ENCODE measurements around the gene MOB3A.
"Not testable (repeated sequence)": the region's sequence is repeated elsewhere in the genome, so short reads cannot be mapped to it uniquely, and the experiment has no call there.

MOB3A gene

DNA sequence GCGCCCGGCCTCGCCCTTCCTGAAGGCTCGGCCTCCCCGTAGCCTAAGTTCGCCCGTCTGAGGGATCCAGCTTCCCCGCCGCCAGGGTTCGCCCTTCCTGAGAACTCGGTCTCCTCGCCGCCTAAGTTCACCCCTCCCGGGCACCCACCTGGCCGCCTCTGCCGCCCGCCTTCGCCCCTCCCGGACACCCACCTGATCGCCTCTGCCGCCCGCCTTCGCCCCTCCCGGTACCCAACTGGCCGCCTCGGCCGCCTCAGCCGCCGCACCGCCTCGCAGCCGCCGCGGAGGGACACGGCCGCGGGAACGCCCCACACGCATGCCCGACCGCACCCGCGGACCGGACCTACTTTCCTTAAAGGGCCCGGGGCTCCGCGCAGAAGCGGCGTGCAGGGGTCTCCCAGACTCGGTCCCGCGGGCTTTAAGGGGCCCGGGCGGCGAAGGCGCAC is at the start of gene MOB3A:
TSS of gene MOB3A (minus strand) at position 293 of the 446 bp plus-strand sequence. CDS start 17,766 bp downstream, outside the sequence.
- peak; percentile 86 for DNase-seq (ENCODE audit: low spot score)

DNA sequence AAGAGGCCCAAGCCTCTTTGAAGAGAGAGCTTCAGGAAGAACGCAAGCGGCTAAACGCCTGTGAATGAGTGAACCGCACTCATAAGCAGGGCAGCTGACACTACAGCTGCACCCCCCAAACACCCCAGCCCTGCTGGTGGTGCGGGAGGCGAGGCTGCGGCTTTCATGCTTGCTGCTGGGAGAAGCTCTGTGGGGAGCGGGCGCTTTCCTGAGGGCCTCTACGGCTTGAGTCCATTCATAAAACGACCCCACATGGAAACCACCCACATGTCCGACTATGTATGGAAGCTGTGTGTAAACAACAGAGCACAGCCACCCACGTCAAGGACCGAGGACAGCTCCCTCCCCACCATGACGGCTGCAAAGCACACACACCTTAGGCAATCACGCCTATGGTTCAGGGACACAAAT is 49.7 kb upstream of the MOB3A start:
- DNase-seq (ENCODE audit: low spot score), result no peak

DNA sequence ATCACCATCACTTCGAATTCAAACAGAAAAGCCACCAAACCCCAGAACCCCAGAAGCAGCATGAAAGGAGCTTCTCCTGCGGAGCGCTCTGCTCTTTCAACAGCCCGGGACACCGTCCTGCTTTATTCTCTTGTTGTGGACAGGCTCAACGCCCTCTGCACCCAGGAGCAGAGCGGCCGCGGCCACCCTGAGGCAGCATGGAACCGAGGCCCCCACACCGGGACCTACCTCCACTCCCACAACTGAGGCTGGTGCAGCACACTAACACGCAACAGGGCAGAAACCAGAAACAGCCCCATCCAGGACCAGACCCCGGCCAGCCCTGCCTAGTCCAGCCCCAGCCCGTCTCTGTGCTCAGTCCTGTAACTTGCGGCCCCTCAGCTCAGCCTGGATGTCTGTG is 48.1 kb upstream of the MOB3A start:
- no peak for DNase-seq (ENCODE audit: low spot score)

DNA sequence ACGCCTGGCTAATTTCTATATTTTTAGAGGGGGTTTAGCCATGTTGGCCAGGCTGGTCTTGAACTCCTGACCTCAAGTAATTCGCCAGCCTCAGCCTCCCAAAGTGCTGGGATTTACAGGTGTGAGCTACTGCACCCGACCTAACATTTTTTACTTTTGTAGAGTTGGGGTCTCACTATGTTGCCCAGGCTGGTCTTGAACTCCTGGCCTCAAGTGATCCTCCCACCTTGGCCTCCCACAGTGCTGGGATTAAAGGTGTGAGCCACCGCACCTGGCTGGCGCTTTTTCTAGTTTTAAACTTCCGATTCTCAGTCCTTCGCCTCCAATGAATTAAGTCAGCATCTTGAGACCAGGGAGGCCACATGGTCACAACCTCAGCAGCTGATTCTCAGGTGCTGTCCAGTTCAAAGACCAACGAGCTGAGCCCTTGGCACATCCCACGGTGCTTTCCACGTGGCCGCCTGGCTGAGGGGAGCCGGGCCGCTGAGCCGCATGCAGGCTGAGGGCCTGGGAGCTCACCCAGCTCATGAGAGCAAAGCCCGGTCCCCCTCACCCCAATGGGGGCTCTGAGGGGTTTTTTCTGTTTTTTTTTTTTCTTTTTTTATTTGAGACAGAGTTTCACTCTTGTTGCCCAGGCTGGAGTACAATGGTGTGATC is 46.2 kb upstream of the MOB3A start:
- no peak for DNase-seq (ENCODE audit: low spot score)

DNA sequence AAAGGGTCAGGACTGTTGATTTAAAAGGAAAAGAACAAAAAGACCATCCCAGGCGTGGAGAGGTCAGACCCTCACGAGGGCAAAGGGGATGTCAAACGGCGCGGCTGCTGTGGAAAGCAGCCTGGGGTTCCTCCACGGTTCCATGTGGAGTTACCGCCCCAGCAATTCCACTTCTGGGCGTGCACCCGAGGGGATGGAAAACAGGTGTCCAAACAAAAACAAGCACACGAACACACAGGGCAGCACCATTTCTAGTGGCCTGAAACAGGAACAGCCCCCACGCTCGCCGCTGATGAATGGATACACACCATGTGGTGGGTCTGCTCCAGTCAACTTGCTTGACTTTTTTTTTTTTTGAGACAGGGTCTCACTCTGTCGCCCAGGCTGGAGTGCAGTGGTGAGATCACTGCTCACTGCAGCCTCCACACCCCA is 44.0 kb upstream of the MOB3A start:
- DNase-seq (ENCODE audit: low spot score), result no peak

DNA sequence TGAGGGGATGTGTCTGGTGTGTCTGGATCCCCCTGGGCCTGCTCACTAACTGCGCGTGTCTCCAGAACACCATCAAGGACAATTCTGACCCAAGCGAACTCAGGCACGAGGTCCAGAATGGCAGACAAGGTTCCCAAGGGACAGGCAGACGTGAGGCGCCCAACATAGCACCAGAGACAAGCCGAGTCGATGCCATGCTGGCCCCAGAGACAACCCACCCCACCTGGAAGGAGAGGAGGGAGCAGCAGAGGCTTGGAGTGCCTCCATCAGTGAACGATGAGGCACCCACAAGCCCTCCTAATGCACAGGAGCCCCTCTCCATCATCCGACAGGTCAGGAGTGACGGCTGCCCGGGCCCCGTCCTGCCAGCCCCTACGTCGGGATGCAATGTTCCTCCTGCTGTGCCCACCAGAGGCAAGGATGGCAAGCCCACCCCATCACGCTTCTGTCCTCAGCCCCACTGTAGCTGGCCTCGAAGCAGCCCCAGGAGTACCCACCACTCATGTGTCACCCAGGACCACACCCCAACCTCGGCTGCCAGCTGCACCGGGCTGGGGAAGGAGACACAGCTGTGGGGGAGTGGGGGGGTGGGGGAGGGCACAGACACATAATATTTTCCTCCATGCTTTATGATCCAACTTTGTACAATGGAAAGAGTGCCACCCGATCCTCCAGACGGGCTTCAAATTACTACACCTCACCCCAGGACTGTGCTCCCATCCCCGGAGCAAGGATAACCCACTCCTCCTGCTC is 43.4 kb upstream of the MOB3A start:
- no peak for DNase-seq (ENCODE audit: low spot score)

DNA sequence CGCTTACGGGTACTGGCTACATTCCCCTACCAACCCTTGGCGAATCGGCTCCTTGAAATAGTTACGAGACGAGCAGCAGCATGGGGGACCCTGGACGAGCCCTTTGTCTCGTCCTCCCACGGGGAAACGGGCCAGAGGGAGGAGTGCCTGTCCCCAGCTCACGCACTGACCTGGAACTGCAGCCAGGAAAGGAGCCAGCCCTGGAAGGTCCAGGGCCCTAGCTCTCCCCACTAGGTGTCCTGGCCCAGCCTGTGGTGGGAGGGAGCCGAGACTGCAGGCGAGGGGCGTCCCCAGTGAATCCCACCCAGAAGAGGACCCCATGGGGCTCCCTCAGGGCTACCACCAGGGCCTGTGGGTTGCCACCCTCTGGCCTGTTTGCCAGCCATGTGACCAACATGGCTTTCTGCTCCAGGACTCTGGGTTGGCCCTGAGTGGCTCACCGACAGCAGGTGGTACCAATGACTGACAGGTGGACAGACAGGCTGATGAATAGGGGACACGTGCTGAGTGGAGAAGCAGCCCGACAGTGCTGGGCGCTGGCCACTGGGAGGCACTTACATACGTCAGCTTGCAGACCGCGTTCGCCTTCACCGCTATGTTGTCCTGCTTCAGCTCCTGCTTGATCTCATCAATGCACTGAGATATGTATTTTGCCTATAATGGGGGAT is 42.1 kb upstream of the MOB3A start:
- no peak for DNase-seq (ENCODE audit: low spot score)

DNA sequence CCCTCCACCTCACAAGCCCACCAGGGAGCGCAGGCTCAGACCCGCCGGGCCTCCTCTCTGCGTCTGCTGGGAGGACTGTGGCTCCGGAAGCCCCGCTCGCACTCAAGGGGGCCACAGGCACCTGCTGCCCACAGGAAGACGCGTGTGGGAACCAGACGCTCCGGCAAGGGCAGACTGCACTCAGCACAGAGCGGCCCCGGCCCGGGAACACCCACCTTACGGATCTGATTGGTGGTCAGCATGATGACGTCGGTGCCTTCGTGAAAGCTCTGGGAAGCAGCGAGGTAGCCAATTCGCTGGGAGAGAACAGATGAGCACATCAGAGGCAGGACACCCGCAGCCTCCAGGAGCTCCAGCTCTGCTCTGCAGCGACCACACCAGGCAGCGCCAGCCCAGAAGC is 40.7 kb upstream of the MOB3A start:
- no peak for DNase-seq (ENCODE audit: low spot score)

DNA sequence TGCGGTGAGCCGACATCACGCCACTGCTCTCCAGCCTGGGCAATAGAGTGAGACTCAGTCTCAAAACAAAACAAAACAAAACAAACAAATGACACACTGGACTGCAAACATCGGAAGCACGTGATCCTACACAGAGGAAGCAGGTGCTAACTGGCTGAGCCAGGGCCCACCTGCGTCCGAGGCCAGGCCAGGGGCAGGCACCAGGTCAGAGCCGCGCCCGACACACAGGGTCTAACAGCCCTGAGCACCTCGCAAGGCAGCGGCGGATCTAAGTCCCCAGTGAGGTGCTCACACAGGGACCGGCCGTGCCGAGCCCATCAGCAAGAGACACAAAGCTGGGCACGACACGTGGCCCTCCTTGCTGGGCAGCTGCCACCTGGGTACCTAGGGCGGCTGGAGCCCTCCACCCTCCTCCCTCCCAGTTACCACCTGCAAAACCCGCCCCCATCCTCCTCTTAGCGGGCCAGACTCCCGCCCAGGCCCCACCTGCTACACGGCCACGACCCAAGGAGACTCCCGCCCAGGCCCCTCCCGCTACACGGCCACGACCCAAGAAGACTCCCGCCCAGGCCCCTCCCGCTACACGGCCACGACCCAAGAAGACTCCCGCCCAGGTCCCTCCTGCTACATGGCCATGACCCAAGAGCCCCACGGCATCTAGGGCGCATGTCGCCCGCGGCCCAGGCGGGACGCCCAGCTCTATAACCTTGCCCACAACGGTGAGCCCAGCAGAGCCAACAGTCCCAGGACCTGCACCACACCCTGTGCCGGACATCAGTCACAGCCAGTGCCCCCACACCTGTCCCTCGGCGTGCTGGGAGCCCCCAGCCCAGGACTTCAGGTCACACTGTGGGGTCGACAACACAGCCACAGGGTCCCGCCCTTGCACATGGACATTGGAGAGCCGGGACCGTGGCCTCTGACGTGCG is 39.6 kb upstream of the MOB3A start:
- no peak for DNase-seq (ENCODE audit: low spot score)

DNA sequence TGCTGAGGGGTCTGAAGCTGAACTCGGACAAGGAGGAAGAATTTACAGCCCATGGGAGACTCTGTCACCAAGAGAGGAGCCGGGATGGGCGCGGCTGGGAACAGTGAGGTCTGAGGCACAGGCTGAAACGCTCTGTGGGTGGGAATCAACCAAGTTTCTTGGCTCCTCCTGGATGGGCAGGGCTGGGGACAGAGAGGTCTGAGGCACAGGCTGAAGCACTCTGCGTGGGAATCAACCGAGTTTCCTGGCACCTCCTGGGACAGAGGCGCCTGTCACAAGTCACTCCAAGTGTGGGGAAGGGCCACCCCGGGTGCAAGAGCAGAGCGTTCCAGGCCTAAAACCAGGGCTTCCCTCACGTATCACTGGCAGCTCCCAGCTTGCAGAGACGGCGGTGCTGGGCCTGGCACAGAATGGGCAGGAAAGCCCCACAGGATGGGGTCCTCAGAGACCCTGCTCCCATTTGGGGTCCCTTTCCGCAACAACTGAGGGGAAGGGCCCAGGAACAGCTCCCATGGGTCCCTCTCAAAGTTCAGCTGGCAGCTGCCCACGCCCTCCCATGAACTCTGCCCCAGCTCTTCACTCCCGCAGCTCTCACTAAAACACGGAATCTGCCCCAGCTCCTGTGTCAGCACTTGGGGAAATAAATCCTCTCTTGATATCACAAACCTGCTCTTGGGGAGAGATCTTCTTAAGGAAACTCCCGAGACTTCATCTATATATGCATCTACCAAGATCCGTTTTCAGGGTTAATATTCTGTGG is 36.8 kb upstream of the MOB3A start:
- DNase-seq (ENCODE audit: low spot score), result no peak

DNA sequence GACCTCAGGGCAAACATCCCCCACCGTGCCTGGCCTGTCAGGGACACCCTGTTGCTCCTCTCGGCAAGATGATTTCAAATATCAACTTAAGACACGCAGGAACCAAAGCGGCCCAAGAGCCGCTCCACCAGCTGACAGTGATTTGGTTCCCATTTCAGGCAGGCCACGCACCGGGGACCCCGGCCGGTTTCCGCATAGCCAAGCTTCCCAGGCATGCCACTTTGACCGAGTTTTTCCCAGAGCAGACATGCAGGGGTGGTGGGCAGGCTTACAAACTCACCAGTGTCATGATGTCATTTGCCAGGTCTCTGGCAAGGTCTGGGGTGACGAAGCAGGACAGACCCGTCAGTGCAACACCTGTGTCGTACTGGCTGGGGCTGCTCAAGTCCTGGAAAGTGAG is 36.1 kb upstream of the MOB3A start:
- DNase-seq (ENCODE audit: low spot score), result no peak

DNA sequence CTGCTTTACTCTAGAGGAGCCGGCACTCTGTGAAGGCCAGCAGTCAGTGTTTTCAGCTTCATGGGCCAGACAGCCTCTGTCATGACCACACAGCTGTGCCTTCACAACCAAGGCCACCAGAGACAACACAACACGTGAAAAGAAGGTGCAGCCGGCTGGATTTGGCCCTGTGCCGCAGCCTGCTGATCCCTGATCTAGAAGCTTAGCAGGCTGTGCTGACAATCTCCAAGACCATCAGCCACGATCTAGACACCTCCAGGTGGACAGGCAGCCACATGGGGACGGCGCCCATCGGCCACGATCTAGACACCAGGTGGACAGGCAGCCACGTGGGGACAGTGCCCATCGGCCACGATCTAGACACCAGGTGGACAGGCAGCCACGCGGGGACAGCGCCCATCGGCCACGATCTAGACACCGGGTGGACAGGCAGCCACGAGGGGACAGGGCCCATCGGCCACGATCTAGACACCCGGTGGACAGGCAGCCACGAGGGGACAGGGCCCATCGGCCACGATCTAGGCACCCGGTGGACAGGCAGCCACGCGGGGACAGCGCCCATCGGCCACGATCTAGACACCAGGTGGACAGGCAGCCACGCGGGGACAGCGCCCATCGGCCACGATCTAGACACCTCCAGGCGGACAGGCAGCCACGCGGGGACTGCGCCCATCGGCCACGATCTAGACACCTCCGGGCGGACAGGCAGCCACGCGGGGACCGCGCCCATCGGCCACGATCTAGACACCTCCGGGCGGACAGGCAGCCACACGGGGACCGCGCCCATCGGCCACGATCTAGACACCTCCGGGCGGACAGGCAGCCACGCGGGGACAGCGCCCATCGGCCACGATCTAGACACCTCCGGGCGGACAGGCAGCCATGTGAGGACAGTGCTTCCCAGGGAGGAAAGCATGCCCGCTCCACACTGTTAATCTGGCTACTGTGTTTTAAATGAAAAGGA is 35.2 kb upstream of the MOB3A start:
- not testable (repeated sequence) for DNase-seq (ENCODE audit: low spot score)

DNA sequence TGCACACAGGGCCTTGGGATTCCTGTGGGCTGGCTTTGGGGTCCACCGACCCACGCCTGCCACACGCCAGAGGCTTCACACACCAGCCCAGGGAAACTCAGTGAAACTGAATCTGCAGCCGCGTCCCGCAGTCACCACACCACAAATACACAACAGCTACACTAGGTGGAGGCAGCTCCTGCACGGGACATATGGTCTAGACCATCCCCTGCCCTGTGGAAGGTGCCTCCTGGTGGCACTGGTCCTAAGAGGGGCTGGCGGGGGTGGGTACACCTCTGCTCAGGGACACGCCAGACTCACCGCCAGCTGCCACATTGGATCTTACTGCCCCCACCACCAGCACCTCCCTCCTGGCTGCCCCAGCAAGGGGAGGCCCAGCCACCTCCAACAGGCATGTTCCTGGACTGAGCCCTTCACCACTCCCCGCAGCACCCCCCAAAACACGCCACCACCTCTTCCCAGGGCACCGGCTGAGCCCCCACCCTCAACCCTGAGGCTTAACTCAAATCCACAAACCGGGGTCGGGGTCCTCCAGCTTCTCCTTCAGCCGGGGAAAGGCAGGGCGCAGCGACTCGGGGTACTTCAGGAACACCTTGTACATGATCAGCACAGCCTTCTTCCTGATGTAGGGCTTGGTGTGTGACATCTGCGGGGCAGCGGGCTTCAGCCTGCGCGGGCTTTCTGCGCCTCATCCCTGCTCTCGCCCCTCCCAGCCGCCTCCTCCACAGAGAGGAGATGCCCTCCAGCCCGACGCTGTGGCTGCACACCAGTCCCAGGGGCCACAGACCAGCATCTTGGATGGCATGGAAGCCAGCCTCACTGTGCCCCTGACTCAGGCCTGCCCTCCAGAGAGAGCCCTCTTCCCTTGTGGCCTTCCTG is 34.0 kb upstream of the MOB3A start:
- DNase-seq (ENCODE audit: low spot score), result no peak

DNA sequence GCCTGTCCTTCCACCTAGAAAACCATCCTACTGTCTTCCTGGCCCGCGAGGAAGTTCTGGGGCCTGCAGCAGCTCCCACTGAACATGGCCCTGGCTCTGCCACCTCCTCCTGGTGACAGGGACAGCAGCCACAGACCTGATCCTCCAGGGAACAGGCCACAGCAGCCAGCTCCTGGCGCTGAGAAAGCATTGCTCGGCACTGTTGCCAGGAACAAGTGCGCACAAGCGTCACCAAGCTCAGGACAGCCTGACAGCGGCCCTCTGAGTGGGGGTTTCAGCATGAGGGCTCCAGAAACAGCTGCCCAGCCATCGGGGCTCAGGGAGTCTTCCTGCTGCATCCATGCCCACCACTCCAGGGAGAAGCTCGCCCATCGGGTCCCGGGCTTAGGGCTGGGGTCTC is 33.4 kb upstream of the MOB3A start:
- no peak for DNase-seq (ENCODE audit: low spot score)

DNA sequence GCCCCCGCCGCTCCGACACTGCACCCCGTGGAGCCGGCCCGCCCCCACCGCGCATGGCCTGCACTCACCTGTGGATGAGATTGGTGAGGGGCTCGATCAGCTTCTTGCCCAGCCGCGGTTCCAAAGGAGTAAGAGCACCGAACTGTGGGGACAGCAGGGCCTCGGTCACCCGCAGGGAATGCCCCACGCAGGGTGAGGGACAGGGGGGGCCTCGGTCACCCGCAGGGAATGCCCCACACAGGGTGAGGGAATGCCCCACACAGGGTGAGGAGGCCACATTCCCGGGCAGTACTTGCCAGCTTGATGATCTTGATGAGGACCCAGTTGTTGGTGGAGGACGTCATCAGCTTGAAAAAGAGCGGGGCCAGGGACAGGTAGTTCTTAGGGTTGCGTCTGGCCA is 32.9 kb upstream of the MOB3A start:
- DNase-seq (ENCODE audit: low spot score), result no peak

DNA sequence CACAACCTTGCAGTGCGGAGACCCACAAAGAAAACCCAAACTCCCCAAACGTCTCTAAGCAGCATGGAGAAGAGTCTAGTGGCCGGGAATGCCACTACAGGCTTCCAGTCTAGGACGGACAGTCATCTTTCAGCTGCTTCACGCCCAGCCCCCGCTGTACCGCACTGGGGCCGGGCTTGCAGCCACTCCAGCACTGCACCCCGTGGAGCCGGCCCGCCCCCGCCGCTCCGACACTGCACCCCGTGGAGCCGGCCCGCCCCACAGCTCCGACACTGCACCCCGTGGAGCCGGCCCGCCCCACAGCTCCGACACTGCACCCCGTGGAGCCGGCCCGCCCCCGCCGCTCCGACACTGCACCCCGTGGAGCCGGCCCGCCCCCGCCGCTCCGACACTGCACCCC is 32.1 kb upstream of the MOB3A start:
- DNase-seq (ENCODE audit: low spot score), result not testable (repeated sequence)

DNA sequence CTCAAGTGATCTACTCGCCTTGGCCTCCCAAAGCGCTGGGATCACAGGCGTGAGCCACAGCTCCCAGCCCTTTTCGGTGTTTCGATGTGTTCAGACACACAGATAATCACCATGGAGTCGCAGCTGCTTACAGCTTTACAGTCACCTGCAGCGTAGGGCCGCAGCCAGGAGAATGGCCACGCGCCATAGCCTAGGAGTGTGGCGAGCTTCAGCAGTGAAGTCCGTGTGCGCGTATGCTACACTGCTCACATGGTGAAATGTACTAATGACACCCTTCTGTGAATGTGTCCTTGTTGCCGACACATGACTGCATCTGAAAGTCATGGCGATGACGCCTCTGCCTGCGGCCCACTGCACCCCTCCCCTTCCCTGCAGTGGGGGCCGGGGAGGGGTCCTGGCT is 31.6 kb upstream of the MOB3A start:
- DNase-seq (ENCODE audit: low spot score), result no peak

DNA sequence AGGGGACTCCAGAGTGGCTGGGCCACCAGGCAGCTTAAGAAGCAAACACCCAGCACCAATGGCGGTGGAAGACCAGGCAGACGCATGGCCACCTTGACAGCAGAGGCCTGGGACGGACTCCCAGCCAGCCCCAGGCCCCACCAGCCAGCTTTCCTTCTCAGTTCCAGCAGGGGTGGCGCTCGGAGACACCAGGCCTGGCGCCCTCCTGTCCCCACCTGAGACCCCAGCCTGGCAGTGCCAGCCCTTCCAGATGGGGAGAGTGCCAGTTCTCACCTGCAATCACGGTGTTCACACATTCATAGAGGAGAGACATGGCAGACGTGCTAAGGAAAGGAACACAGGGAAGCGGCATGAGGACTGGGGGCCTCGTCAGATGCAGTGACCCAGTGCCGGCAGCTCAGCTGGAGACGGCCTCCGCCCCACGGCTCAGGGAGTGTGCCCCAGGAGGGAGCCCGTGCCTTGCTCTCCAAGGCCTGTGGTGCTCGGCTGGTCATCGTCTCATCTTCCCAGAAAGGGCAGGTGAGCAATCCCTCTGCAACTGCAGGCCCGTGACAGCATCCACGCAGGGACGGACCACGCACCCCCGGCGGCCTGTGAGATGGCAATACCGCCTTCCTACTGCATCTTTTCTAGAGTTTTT is 30.9 kb upstream of the MOB3A start:
- no peak for DNase-seq (ENCODE audit: low spot score)
